HG02943 (cell line): ENCODE data around the gene NFKBIB.

Source experiments
- ATAC-seq: cut with Tn5 transposase; IDR thresholded peaks from one replicate; pipeline ENCODE4 v1.9.1; 2021; ENCODE audit warnings: mild to moderate bottlenecking, low read depth, moderate library complexity; ENCODE audit not compliant: unreplicated experiment

Gene NFKBIB

DNA sequence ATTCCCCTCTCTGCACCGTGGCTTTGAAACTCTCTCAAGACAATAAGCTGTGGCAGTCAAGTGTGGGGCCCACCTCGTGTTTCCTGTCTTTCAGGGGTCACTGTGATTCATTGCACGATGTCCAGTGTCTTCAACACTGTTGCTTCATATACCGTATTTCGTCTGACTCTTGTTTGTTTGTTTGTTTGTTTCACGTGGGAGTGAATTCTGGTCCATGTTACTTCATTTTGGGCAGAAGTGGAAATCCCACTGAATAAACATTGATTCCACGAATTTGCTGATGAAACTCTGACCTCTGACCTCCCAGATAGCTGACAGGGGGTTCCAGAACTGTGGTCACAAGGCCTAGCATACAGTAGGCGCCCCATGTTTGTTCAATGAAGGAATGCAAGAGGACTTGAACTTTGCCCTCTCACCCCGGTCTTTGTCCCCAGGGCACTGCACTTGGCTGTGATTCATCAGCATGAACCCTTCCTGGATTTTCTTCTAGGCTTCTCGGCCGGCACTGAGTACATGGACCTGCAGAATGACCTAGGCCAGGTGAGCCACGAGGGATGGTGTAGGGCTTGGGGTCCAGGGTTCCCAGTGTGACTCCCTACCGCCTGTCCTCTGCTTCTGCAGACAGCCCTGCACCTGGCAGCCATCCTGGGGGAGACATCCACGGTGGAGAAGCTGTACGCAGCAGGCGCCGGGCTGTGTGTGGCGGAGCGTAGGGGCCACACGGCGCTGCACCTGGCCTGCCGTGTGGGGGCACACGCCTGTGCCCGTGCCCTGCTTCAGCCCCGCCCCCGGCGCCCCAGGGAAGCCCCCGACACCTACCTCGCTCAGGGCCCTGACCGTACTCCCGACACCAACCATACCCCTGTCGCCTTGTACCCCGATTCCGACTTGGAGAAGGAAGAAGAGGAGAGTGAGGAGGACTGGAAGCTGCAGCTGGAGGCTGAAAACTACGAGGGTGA is 5.1 kb downstream of the NFKBIB start:
- no peak for ATAC-seq

DNA sequence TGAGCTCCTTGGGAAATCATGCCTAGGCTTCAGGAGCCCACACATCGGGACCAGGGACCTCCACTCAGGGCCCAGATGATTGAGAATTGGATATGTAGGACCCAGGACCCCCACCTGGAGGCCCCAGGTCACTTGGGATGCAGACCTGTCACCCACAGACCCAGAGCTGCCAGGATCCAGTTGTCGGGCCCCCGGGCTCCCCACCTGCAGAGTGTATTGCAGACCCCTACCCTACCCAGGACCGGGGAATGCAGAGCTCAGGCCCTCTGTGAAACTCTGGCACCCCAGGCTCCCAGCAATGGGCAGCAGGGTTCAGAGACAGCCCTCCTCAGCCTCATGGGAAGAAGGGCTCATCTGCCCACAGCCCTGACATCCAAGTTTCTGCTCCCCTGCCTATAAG is 5.9 kb downstream of the NFKBIB start:
- no peak for ATAC-seq

- ATAC-seq: no peak
These were observed 7.5 kb downstream of the NFKBIB start for GRCh38 chr19:38907227-38907626.

DNA sequence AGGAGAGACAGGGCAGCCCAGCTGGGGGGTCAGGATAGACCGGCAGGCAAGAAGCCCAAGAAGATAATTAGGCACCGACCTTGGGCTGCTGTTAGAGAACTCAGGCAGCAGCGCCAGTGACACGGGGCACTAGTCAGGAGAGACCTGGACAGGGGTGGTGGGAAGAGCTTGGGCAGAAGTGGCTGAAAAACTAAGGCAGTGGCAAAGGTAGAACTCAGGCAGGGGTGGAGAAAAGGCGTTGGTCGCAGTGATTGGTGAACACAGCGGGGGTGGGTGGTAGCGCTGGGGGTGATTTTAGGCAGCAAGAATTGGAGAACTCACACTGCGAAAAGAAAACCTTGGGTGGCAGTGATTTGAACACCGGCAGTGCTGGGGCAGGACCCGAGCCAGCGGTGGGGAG is 7.9 kb downstream of the NFKBIB start:
- no peak for ATAC-seq

- ATAC-seq: no peak
These were observed 9.1 kb downstream of the NFKBIB start for GRCh38 chr19:38908911-38909310.

GRCh38 chr19:38910488-38910887 is 10.7 kb downstream of the NFKBIB start:
- no peak for ATAC-seq

DNA sequence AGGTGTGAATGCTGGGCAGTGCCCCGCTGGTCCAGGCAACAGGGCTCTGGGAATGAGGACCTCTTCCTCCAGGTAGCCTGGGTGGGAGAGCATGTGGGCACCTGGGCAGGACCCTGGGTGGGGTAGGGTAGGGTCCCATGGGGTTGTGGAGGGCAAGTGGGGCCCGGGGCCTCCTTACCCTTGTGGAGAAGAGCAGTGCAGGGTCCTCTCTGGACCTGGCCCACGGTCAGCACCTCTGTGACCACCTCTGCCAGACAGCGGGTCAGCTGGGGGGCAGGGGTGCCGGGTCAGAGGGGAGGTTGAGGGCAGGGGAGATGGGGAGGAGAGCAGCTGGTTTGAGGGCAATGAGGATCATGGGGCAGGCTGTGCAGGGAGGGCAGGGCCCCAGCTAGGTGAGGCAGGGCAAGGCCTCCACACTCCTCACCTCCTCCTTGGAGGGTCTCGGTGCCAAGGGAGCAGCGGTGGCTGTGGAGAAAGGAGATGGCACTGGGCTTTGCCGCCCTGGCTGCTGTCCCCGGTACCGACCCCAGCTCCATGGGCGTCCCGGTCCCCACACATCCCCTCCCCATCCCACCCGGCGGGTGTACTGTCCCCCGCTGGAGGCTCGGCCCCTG is 11.7 kb downstream of the NFKBIB start:
- ATAC-seq: no peak

DNA sequence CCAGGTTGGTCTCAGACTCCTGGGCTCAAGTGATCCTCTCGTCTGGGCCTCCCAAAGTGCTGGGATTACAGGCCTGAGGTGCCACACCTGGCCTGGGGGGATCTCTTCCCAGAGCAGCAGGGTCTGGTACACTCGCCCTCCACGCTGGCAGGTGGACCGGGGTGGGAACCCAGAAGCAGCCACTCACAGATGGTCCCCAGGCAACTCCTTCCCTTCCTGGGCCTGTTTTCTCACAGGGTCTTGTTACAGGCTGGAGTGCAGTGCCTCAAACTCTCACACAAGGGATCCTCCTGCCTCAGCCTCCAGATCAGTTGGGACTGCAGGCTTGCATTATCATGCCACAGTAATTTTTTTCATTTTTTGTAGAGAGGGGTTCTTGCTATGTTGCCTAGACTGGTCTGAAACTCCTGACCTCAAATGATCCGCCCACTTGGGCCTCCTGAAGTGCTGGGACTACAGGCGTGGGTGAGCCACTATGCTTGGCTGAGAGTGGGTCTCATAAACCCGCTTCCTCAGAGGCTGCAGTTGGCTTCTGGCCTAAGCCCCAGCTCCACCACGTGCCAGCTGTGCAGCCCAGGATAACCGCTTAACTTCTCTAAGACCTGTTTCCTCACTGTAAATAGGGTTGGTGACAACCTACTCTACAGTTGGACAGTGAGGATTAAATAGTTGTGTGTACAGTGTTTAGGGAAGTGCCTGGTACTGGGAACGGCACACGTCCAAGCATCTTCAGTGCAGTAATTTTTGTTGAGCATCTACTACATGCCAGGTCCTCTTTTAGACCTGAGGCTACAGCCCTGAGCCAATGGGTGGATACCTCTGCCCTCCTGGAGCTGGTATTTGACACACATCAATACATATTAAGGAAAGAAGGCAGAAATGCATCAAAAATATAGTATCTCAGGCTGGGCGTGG is 13.1 kb downstream of the NFKBIB start:
- no peak for ATAC-seq

GRCh38 chr19:38913958-38914357 is 14.2 kb downstream of the NFKBIB start:
- no peak for ATAC-seq

DNA sequence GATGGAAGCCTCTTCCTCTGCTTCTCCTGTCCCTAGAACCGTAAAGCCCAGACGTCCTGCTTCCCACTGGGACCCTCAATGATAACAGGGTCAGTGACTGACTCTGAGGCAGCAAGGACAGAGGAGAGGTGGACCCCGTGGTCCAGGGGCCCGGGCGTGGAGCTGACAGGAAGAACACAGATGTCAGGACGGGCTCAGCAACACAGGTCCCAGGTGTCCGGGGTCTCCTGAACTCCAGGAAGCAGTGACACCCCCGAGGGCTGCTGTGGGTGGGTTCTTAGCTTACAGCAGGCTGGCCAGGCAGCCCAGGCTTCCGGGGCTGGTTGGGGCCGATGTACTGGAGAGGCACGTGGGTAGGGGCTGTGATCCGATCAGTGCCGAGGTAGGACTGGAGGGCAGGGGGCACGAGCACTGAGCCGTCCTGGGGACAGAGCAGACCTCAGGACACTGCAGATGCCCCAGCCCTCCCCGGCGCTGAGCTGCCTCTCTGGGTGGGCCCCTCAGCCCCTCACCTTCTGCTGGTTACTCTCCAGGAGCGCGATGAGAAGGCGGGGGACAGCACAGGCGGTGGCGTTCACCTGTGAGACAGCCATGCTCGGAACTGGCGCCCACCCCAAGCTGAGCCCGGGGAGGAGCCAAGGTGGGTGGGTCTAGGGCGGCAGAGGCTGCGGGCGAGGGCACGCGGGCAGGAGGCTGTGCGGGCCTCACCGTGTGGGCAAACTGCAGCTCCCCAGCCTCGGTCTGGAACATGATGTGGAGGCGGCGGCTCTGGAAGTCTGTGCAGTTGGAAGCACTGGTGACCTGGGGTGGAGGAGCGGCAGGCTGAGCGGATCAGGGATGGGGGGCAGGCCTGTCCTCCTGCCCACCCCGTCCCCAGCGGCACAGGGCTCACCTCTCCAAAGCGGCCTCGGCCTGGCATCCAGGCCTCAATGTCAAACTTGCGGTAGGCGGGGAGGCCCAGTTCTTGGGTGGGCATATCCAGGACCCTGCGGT is 15.9 kb downstream of the NFKBIB start:
- no peak for ATAC-seq

DNA sequence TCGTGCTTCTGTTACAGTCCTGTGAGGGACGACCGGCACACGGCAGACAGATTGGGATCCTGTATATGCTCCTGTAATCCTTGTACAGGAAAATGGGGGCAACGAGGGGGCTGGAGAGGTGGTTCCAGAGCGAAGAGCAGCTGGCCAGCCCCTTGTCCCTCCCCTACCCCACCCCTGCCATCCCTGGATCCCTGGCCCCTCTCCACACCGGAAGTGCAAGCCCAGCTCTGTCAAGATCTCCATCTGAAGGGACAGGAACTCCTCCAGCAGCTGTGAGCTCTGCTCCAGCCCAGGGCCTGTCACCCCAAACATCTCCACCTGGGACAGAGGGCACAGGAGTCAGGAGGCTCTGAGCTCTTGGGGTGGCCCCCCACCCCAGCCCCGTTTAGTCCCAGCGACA is 17.7 kb downstream of the NFKBIB start:
- ATAC-seq: no peak

- no peak for ATAC-seq
These were observed 18.2 kb downstream of the NFKBIB start for GRCh38 chr19:38917921-38918491.

DNA sequence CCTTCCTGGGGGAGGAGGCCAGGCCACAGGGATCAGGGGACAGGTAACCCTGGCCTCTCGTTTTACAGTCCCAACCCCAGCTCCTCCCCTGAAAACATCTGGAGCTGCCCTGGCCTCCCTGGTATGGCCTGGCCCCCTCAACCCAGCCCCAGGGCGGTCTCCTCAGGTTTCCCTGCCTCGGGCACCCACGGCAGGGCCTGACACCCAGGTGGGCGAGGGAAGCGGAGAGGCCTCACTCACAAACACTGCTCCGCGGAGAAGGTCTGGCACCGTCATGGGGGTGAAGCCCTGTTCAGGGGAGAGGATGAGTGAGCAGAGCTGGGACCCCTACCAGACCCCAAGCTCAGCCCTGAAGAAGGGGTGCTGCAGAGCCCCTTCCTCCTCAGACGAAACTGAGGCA is 18.8 kb downstream of the NFKBIB start:
- no peak for ATAC-seq

DNA sequence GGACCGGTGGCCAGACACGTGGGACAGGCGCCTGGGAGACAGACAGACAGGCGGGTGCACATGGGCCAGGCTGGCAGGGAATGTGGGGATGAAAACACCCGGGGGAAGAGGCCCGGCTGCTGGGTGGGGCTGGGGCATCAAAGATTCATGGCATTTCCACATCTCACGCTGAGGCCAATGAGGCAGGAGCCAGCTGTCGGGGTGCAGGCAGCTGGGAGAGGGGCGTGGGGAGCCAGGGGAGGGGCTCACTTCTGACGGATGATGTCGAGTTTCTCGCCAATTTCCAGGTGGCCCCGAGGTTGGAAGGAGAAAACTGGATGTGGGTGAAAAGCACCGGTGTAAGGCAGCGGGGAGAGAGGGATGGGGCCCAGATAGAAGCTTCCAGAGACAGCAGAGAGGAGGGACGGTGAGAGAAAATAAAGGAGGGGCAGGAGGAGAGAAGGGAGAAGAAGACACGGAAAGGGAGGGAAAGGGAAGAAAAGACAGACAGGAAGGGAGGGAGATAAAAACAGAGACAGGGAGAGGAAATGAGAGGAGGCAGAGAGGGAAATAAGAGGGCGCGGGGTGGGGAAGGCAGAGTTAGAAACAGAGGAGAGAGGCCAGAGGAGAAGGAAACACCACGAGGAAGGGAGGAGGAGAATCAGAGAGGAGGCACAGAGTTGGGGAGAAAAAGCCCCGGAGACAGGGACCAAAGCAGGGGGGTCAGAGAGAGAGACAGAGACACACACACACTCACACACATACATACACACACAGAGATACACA is 20.2 kb downstream of the NFKBIB start:
- ATAC-seq: no peak

DNA sequence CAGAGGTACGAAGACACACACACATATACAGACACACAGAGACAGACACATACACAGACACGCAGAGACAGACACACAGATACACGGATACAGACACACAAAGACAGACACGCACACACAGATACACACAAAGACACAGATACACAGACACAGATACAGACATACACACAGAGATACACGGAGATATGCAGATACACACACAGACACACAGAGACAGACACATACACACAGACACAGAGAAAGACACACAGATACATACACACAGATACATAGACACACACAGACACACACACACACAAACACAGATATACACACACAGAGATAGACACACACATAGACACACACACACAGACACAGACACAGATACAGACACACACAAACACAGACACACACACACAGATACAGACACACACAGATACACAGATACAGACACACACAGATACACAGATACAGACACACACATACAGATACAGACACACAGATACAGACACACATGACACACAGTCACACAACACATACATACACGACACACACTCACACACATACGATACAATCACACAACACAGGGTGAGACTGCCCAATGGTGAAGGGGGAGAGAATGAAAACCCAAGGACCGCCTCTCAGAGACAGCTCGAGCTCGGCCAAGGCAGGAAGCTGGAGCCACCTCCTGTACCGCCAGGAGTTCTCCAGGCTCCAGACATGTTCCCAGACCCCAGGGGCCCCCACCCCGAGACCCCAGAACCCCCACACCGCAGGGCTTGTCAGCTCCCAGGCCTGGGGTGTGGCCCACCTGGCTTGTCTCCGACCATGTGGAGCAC is 21.0 kb downstream of the NFKBIB start:
- no peak for ATAC-seq

GRCh38 chr19:38921420-38922274 is 21.9 kb downstream of the NFKBIB start:
- no peak for ATAC-seq

- no peak for ATAC-seq
These were observed 22.7 kb downstream of the NFKBIB start for GRCh38 chr19:38922482-38922881.
